Measurements from ENCODE around the gene DMBX1. TPM values are rescaled to one million over a fixed set of nuclear protein-coding genes. Genes with fewer than 3 reads are reported as not detected.

Gene DMBX1
- total RNA-seq, 1 experiment from 2014 or later = 2.3 TPM

DNA sequence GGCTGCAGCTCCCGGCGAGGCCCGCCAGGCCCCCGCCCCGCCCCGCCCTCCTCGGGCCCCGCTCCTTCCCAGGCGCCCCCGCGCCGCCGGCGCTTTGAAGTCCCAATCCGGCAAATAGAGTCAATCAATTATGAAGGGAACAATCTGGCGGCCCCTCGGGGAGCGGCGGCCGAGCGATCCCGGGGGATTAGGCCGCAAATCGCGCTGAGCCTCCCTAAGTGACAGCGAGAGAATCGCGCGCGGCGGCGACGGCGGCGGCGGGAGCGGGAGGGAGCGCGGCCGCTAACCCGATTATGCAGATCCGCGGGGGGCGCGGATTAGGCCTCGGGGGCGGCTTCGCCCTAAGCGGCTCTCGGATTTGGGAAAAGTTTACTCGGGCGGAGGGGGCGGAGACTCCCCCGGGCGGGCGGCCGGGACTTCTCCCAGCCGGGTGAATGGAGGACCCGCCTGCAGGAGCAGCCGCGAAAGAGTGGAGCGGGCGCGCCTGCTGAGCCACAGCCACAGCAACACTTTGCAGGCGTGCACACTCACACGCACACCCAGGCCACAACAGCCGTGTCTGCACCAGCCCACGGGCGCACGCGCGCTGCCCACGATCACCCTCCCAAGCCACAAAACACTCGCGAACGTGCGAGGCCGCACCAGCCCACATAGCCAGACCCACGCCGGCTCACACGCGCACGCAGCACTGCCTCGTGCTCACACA is 23.0 kb upstream of the DMBX1 start:
- no peak overlapping the region for H2AK5ac ChIP-seq (ENCODE audit: insufficient read length, low read length)
- H3K4me2 ChIP-seq (ENCODE audit: insufficient read depth, insufficient read length, low read length) = peak overlapping the region; percentile 25
- H3K23ac ChIP-seq (ENCODE audit: insufficient read length, low read depth, low read length) = no peak overlapping the region
- H4K20me1 ChIP-seq (ENCODE audit: control insufficient read depth, insufficient read depth, insufficient read length) = no peaks in the 10 kb centered on the region
- peak overlapping the region in 1 of 3 experiments; percentile 23; a peak in 1 of 7 replicates for H3K27ac Mint-ChIP-seq
- no peak overlapping the region for H2BK20ac ChIP-seq (ENCODE audit: low read depth, low read length, poor library complexity, severe bottlenecking)
- no peak overlapping the region for H4K8ac ChIP-seq (replicated peaks; ENCODE audit: insufficient read length, low read depth, low read length)
- H3T11ph ChIP-seq (ENCODE audit: low read length) = no peak overlapping the region
- peaks cover 11% of the 10 kb centered on the region for H3K23me2 ChIP-seq (ENCODE audit: insufficient read length, low read depth, low read length, poor library complexity, severe bottlenecking)
- no peak overlapping the region for H3K56ac ChIP-seq (ENCODE audit: insufficient read length, low read depth, low read length)
- H2BK120ac ChIP-seq (ENCODE audit: low read depth, low read length, poor library complexity, severe bottlenecking) = no peak overlapping the region
- H3K27ac ChIP-seq (ENCODE audit: insufficient read length, low read depth, low read length) = no peak overlapping the region
- no peaks in the 10 kb centered on the region for H3K9me3 ChIP-seq (ENCODE audit: control insufficient read depth, low read depth, low read length)
- H3K9ac ChIP-seq (ENCODE audit: extremely low read depth, insufficient read length, low read length) = no peak overlapping the region
- no peak overlapping the region for H2BK5ac ChIP-seq (ENCODE audit: insufficient read length, low read length)
- H3K9me3 Mint-ChIP-seq = no peaks in the 10 kb centered on the region; a peak in 1 of 5 replicates
- no peak overlapping the region for H2BK12ac ChIP-seq (ENCODE audit: insufficient read length, low read depth, low read length)
- peaks cover 18% of the 10 kb centered on the region; the same call in 1 of the 2 replicates for H3K27me3 ChIP-seq (ENCODE audit: insufficient read depth, low read length)
- H2AFZ ChIP-seq (ENCODE audit: low read length) = no peak overlapping the region
- H3K27me3 Mint-ChIP-seq (ENCODE audit: low read depth) = peaks cover 99% of the 10 kb centered on the region
- no peaks in the 10 kb centered on the region for H3K79me1 ChIP-seq (ENCODE audit: insufficient read depth, low read depth, low read length, poor library complexity, severe bottlenecking)
- H3K79me2 ChIP-seq (ENCODE audit: insufficient read depth, low read length) = no peaks in the 10 kb centered on the region
- WGBS (ENCODE audit: extremely low coverage, insufficient read length, low lambda C conversion rate) = no CpG with 5 or more reads among the region's 84 CpGs
- H3K4me1 ChIP-seq (ENCODE audit: insufficient read depth, low read length) = peaks cover 4% of the 10 kb centered on the region
- H3K18ac ChIP-seq (ENCODE audit: insufficient read length, low read depth, low read length) = no peak overlapping the region
- H2BK15ac ChIP-seq (ENCODE audit: low read depth, low read length) = no peak overlapping the region
- peaks cover 56 to 71% of the 10 kb centered on the region in 2 experiments for H3K4me1 Mint-ChIP-seq
- H3K4ac ChIP-seq (ENCODE audit: low read depth, low read length) = no peak overlapping the region
- H4K91ac ChIP-seq (ENCODE audit: insufficient read length, low read depth, low read length) = no peak overlapping the region
- H3K36me3 Mint-ChIP-seq (ENCODE audit: insufficient read depth in 1 of 3, low read depth in 3 of 3) = no peaks in the 10 kb centered on the region; a peak in 1 of 7 replicates
- no peak overlapping the region for H3K14ac ChIP-seq (ENCODE audit: insufficient read depth, low read length)
- H4K5ac ChIP-seq (ENCODE audit: insufficient read length, low read depth, low read length) = no peak overlapping the region
- peak; percentile 70 for DNase-seq
- H3K4me3 Mint-ChIP-seq = peak overlapping the region; percentile 65 to 85
- TF ChIP-seq CTCF (conservative IDR thresholded peaks at IDR 0.05) = no peak
